AG09319 (cell line): ENCODE measurements around the gene ATM.

ENCODE experiments used
- DNase-seq: peaks from one replicate; pipeline ENCODE4 v3.0.0-alpha.2; 2010; ENCODE audit warnings: low read depth; ENCODE audit errors: extremely low read depth
- CTCF ChIP-seq: IDR thresholded peaks from 2 replicates; pipeline ENCODE4 v1.5.1; 2011; ENCODE audit warnings: low read depth, mild to moderate bottlenecking, inconsistent platforms, low read length, moderate library complexity

The ATM gene

DNA sequence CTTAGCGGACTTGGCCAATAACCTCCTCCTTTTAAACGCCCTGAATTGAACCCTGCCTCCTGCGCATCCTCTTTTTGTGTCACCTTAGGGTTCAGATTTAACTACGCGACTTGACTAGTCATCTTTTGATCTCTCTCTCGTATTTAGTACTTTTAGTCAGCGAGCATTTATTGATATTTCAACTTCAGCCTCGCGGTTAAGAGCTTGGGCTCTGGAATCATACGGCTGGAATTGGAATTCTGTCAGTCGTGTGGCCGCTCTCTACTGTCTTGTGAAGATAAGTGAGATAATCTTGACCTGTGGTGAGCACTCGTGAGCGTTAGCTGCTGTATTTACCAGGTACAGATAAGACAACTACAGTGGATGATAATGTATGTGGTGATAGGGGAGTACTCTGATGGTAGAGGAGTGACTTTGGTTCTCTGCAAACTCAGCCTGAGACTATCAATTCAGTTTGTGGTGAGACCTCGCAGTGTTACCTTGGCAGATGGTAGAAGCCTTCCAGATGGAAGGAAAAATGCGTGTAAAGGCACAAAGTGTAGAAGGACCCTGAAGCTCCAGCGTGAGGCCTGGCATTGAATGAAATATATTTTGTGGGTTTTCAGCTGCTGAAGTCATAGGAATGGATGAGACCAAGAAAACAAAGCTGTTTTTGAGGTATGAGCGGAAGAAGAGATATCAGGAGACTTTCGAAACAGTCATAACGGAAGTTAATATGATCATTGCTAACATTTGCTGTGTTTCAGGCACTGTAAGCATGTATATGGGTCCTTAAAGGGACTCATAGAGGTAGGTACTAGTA, 682 bp downstream of the ATM start:
- no peak for DNase-seq
- no peak for TF ChIP-seq CTCF

GRCh38 chr11:108224366-108224765, 1.5 kb downstream of the ATM start:
- TF ChIP-seq CTCF, result no peak
- no peak for DNase-seq

- DNase-seq, result no peak
- no peak for TF ChIP-seq CTCF
These were observed 2.3 kb downstream of the ATM start for GRCh38 chr11:108224911-108225786.

DNA sequence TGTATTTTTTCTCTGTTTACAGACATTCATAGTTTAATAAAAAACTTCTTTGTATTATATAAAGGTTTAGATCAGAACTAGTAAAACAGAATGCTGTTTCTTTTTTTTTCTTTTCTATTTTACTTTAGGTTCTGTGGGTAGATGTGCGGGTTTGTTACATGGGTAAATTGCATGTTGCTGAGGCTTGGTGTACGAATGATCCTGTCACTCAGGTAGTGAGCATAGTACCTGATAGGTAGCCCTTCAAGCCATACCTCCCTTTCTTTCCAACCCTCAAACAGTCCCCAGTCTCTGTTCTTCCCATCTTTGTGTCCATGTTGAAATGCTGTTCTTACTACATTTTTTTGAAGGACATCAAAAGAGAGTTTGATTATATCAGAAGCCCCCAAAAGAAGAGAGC, 3.2 kb downstream of the ATM start:
- DNase-seq, result no peak
- no peak for TF ChIP-seq CTCF

- no peak for TF ChIP-seq CTCF
- no peak for DNase-seq
These were observed 5.4 kb downstream of the ATM start for GRCh38 chr11:108228251-108228650.

- TF ChIP-seq CTCF, result no peak
- no peak for DNase-seq
These were observed 10.5 kb downstream of the ATM start for GRCh38 chr11:108233277-108233945.
